IMR-90 (cell line): ENCODE measurements around the gene MEGF6. TPM values are rescaled to one million over a fixed set of nuclear protein-coding genes. Genes with fewer than 3 reads are reported as not detected.

ENCODE experiments used
- ATAC-seq: fragments of 200-7000 bp; cut with Tn5 transposase; 2 replicates; pipeline ENCODE4 v1.9.1; 2020; ENCODE audit warnings: low read depth, mild to moderate bottlenecking, moderate library complexity
- BruUV-seq: library from RNA; stranded (reverse); fragments of 400-500 nt; replicated peaks from 2 replicates; lab custom pipeline; 2021; lab: Mats Ljungman, UMichigan
- CTCF ChIA-PET: fragments of 300-600 bp; formaldehyde crosslinking; extraction: SDS; loops from one replicate; lab custom pipeline; 2021; ENCODE audit warnings: antibody characterized with exemption; lab: Yijun Ruan, JAX
- POLR2A ChIA-PET: fragments of 300-600 bp; sonication (Branson Sonifier 250); formaldehyde crosslinking; loops from one replicate; lab custom pipeline; 2022; ENCODE audit warnings: antibody characterized with exemption; ENCODE audit not compliant: unreplicated experiment; lab: Charles Lee
- DNase-seq: peaks from one replicate; pipeline ENCODE4 v3.0.0; 2013
- H2AFZ ChIP-seq: replicated peaks from 2 replicates; pipeline ENCODE3; 2013; ENCODE audit warnings: low read length, mild to moderate bottlenecking; ENCODE audit not compliant: poor library complexity
- H2AK5ac ChIP-seq: 2 replicates; pipeline ENCODE4 v1.6.1; 2013; ENCODE audit warnings: low read depth, low read length, inconsistent platforms
- H2AK9ac ChIP-seq: replicated peaks from 2 replicates; pipeline ENCODE3; 2013; ENCODE audit warnings: mild to moderate bottlenecking, low read depth, low read length, moderate library complexity; ENCODE audit not compliant: poor library complexity
- H2BK120ac ChIP-seq: 2 replicates; pipeline ENCODE4 v1.6.1; 2013; ENCODE audit warnings: low read depth, low read length, inconsistent platforms
- H2BK15ac ChIP-seq: 3 replicates; pipeline ENCODE4 v1.6.1; 2013; ENCODE audit warnings: low read depth, low read length, inconsistent platforms
- H2BK20ac ChIP-seq: 2 replicates; pipeline ENCODE4 v1.6.1; 2013; ENCODE audit warnings: low read depth, mild to moderate bottlenecking, inconsistent platforms, low read length, moderate library complexity
- H2BK5ac ChIP-seq: 2 replicates; pipeline ENCODE4 v1.6.1; 2013; ENCODE audit warnings: mild to moderate bottlenecking, low read depth, low read length, inconsistent platforms; ENCODE audit not compliant: poor library complexity, severe bottlenecking
- H3K14ac ChIP-seq: replicated peaks from 2 replicates; pipeline ENCODE4 v1.6.1; 2013; ENCODE audit warnings: low read depth, low read length, inconsistent platforms
- H3K18ac ChIP-seq: 2 replicates; pipeline ENCODE4 v1.6.1; 2013; ENCODE audit warnings: low read depth, low read length, control low read depth
- H3K23ac ChIP-seq: 2 replicates; pipeline ENCODE4 v1.6.1; 2013; ENCODE audit warnings: low read depth, low read length, inconsistent platforms
- H3K27ac ChIP-seq: 2 replicates; pipeline ENCODE4 v1.5.1; 2013; ENCODE audit warnings: mild to moderate bottlenecking, control low read depth, low read length; ENCODE audit not compliant: insufficient read depth
- H3K27me3 ChIP-seq: 2 replicates; pipeline ENCODE4 v1.6.1; 2013; ENCODE audit warnings: low read length; ENCODE audit not compliant: control insufficient read depth, insufficient read depth
- H3K36me3 ChIP-seq: 2 replicates; pipeline ENCODE4 v1.6.1; 2013; ENCODE audit warnings: low read length, mixed read lengths; ENCODE audit not compliant: control insufficient read depth, insufficient read depth
- H3K4ac ChIP-seq: 2 replicates; pipeline ENCODE4 v1.6.1; 2013; ENCODE audit warnings: low read depth, low read length, inconsistent platforms
- H3K4me1 ChIP-seq: 2 replicates; pipeline ENCODE4 v1.6.1; 2013; ENCODE audit warnings: low read length, mixed read lengths; ENCODE audit not compliant: control insufficient read depth, insufficient read depth
- H3K4me2 ChIP-seq: 2 replicates; pipeline ENCODE4 v1.6.1; 2013; ENCODE audit warnings: low read depth, mild to moderate bottlenecking, control low read depth, low read length, moderate library complexity
- H3K4me3 ChIP-seq: 2 replicates; pipeline ENCODE4 v1.5.1; 2013; ENCODE audit warnings: low read depth, mild to moderate bottlenecking, control low read depth, low read length, moderate library complexity; ENCODE audit not compliant: insufficient read depth
- H3K56ac ChIP-seq: 2 replicates; pipeline ENCODE4 v1.6.1; 2013; ENCODE audit warnings: low read length, inconsistent platforms; ENCODE audit not compliant: insufficient read depth; ENCODE audit errors: extremely low read depth
- H3K79me1 ChIP-seq, 2 experiments: 2 replicates each; pipeline ENCODE4 v1.6.1; 2013; ENCODE audit warnings: low read length in 2 of 2, inconsistent platforms in 1 of 2, low read depth in 1 of 2
- H3K9ac ChIP-seq: 2 replicates; pipeline ENCODE4 v1.6.1; 2013; ENCODE audit warnings: low read depth, low read length, control low read depth
- H3K9me1 ChIP-seq: 2 replicates; pipeline ENCODE4 v1.6.1; 2013; ENCODE audit warnings: low read length, inconsistent platforms; ENCODE audit not compliant: insufficient read depth
- H3K9me3 ChIP-seq: 2 replicates; pipeline ENCODE4 v1.6.1; 2013; ENCODE audit warnings: low read length; ENCODE audit not compliant: control insufficient read depth, insufficient read depth
- H4K20me1 ChIP-seq: 2 replicates; pipeline ENCODE4 v1.6.1; 2013; ENCODE audit warnings: low read length, inconsistent platforms; ENCODE audit not compliant: insufficient read depth
- H4K5ac ChIP-seq: 2 replicates; pipeline ENCODE4 v1.6.1; 2013; ENCODE audit warnings: mild to moderate bottlenecking, low read depth, low read length, control low read depth
- H4K8ac ChIP-seq, 2 experiments: 2 replicates each; pipeline ENCODE4 v1.6.1; 2013; ENCODE audit warnings: low read depth in 2 of 2, low read length in 2 of 2, control low read depth in 1 of 2, inconsistent platforms in 1 of 2
- H4K91ac ChIP-seq: 2 replicates; pipeline ENCODE4 v1.6.1; 2013; ENCODE audit warnings: low read depth, low read length, inconsistent platforms; ENCODE audit not compliant: insufficient read depth
- BHLHE40 ChIP-seq: fragments of 150-350 bp; IDR thresholded peaks from 2 replicates; pipeline ENCODE4 v1.6.1; 2016; ENCODE audit warnings: mild to moderate bottlenecking, low read depth, low read length
- CEBPB ChIP-seq: IDR thresholded peaks from 2 replicates; pipeline ENCODE4 v1.6.1; 2012; ENCODE audit warnings: low read depth, low read length, improper control_type of control experiment
- CHD1 ChIP-seq: IDR thresholded peaks from 2 replicates; pipeline ENCODE4 v1.6.1; 2012; ENCODE audit warnings: low read depth, low read length, improper control_type of control experiment
- FOS ChIP-seq: fragments of 150-350 bp; IDR thresholded peaks from 2 replicates; pipeline ENCODE4 v1.6.1; 2016; ENCODE audit warnings: low read depth, low read length
- MAFK ChIP-seq: IDR thresholded peaks from 2 replicates; pipeline ENCODE4 v1.6.1; 2012; ENCODE audit warnings: low read depth, low read length, improper control_type of control experiment
- MAZ ChIP-seq: IDR thresholded peaks from 2 replicates; pipeline ENCODE4 v1.6.1; 2012; ENCODE audit warnings: low read depth, mild to moderate bottlenecking, low read length, improper control_type of control experiment, moderate library complexity, borderline replicate concordance
- RAD21 ChIP-seq: IDR thresholded peaks from 2 replicates; pipeline ENCODE4 v1.6.1; 2012; ENCODE audit warnings: low read length, improper control_type of control experiment
- RCOR1 ChIP-seq: IDR thresholded peaks from 2 replicates; pipeline ENCODE4 v1.6.1; 2012; ENCODE audit warnings: mild to moderate bottlenecking, low read length, improper control_type of control experiment; ENCODE audit not compliant: insufficient replicate concordance
- RFX5 ChIP-seq: IDR thresholded peaks from 2 replicates; pipeline ENCODE4 v1.8.0; 2012; ENCODE audit warnings: low read depth, mild to moderate bottlenecking, low read length, moderate library complexity
- SMC3 ChIP-seq: fragments of 150-350 bp; IDR thresholded peaks from 2 replicates; pipeline ENCODE4 v1.6.1; 2016; ENCODE audit warnings: low read depth, mild to moderate bottlenecking, antibody characterized with exemption, low read length, moderate library complexity
- WGBS, 2 experiments: methylation state at CpG; one replicate each; pipeline versions ENCODE4 v1.1.5 to v1.1.7; 2013; ENCODE audit warnings: missing lambda C conversion rate in 2 of 2; ENCODE audit not compliant: insufficient read length in 1 of 2; ENCODE audit errors: extremely low coverage in 2 of 2; 5-methylcytosine and 5-hydroxymethylcytosine counted together
- dilution Hi-C: fragments of 300-500 bp; cut with HindIII; formaldehyde crosslinking; loops from one replicate; pipeline ENCODE4 v1.14.3; 2018; ENCODE audit warnings: low sequenced_read_pairs; ENCODE audit not compliant: unreplicated experiment
- in situ Hi-C: fragments of 300-500 bp; cut with MboI; formaldehyde crosslinking; loops from 3 replicates; pipeline ENCODE4 v1.14.3; 2019; ENCODE audit warnings: low sequenced_read_pairs, inconsistent platforms, mixed read lengths
- intact Hi-C: fragments of 100-400 bp; cut with micrococcal nuclease; formaldehyde crosslinking; loops from 2 replicates; pipeline ENCODE4 v1.10.0; 2022
- polyA plus RNA-seq, 3 experiments: library from polyadenylated mRNA; depleted of rRNA; stranded (reverse); fragments of >200 nt; gene quantifications; 2 replicates each; pipeline ENCODE4 v1.2.3, GENCODE V29; 2012; ENCODE audit warnings: low replicate concordance in 1 of 3
- total RNA-seq: library from RNA; depleted of rRNA; stranded (reverse); fragments of >200 nt; gene quantifications from 2 replicates; pipeline ENCODE4 v1.2.3, GENCODE V29; 2012
- TF ChIP-seq, protein P1 (sequence below): fragments of 150-350 bp; IDR thresholded peaks from 2 replicates; pipeline ENCODE4 v1.6.1; 2017; ENCODE audit warnings: mild to moderate bottlenecking, antibody characterized with exemption, low read length, low read depth

The MEGF6 gene
- total and polyA plus RNA-seq, 2 of the 4 experiments (the other 2 are of a cell fraction): 0.72 to 4.1 TPM

DNA sequence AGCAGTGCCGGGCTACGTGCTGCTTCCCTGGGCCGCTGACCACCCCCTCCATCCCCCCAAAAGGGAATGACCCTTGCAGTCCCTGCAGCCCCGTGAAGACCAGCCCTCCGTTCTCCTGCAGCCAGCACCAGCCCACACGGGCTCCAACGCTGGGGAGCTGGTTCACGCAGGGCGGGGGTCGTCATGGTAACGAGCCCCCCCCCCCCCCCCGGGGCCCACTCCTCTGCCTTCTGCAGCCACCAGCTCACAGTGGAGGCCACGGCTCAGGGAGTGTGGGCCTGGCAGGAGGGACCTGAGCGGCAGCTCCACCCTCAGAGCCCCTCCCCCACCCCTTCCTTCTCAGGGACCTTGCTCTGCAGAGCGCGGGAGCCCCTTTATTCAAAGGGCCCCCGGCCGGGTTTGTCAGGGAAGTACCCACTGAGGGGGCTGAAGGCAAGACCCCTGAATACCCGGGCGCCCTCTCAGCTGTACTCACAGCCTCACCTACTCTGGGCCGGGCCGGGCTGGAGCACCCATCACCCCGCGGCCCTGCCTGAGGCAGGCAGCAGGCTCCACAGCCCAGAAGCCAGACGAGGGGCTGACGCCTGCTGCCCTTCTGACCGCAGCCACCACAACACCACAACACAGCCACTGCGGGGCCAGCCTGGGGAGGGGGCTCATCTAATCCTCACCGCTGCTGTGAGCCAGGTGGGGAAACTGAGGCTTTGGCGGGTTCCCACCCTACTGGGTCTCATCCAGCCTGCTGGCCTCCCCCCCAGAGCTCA lies 12.6 kb downstream of the MEGF6 start:
- ChIA-PET POLR2A (no interaction called here), CTCF (no interaction called here)
- H3K4ac ChIP-seq: no peak overlapping the region
- no peak overlapping the region for H2AK5ac ChIP-seq
- H3K36me3 ChIP-seq: no peaks in the 10 kb centered on the region
- no peak overlapping the region for H3K27ac ChIP-seq
- no peak overlapping the region for H3K14ac ChIP-seq
- no peaks in the 10 kb centered on the region for H3K9me1 ChIP-seq
- H2BK15ac ChIP-seq: no peak overlapping the region
- H3K4me1 ChIP-seq: no peaks in the 10 kb centered on the region
- H4K91ac ChIP-seq: no peak overlapping the region
- in situ Hi-C loops (no loop called here), dilution Hi-C loops (no loop called here), intact Hi-C loops (no loop called here)
- H3K9ac ChIP-seq: no peak overlapping the region
- no peak overlapping the region for H4K5ac ChIP-seq
- H2BK20ac ChIP-seq: no peak overlapping the region
- H3K27me3 ChIP-seq: peaks cover 11% of the 10 kb centered on the region
- no peak overlapping the region for H3K18ac ChIP-seq
- H2BK120ac ChIP-seq: no peak overlapping the region
- no peak overlapping the region for H3K4me3 ChIP-seq
- H3K79me1 ChIP-seq: no peaks in the 10 kb centered on the region
- no peak overlapping the region for H2AFZ ChIP-seq
- ATAC-seq: no peak
- no peak overlapping the region for H3K56ac ChIP-seq
- H2AK9ac ChIP-seq: peak overlapping the region; percentile 16
- H3K23ac ChIP-seq: no peak overlapping the region
- no peak overlapping the region for H4K8ac ChIP-seq
- no peak for TF ChIP-seq SMC3
- TF ChIP-seq RCOR1: no peak
- TF ChIP-seq RAD21: no peak
- no peak for TF ChIP-seq CEBPB
- TF ChIP-seq BHLHE40: no peak
- TF ChIP-seq FOS: no peak
- TF ChIP-seq, protein P1, sequence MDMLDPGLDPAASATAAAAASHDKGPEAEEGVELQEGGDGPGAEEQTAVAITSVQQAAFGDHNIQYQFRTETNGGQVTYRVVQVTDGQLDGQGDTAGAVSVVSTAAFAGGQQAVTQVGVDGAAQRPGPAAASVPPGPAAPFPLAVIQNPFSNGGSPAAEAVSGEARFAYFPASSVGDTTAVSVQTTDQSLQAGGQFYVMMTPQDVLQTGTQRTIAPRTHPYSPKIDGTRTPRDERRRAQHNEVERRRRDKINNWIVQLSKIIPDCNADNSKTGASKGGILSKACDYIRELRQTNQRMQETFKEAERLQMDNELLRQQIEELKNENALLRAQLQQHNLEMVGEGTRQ: no peak
- no peak for TF ChIP-seq MAZ
- no peak for TF ChIP-seq CHD1
- TF ChIP-seq RFX5: no peak
- no peak for TF ChIP-seq MAFK
- no TSS peak for BruUV-seq
- no peaks in the 10 kb centered on the region for H3K9me3 ChIP-seq
- no peaks in the 10 kb centered on the region for H4K20me1 ChIP-seq
- H2BK5ac ChIP-seq: no peak overlapping the region
- no peak overlapping the region for H3K4me2 ChIP-seq
- DNase-seq: no peak
- 23% methylated on average over 9 of the region's 30 CpGs; no CpG with 5 or more reads in 1 of the 2 experiments for WGBS, 2 experiments
